Spleen (tissue), 7 donors: ENCODE data around the gene MEX3D.

ENCODE experiments used
- POLR2AphosphoS5 ChIP-seq, 3 donors: sonication (generic); formaldehyde crosslinking; IDR thresholded peaks; one replicate each; pipeline ENCODE4 v1.5.1; 2017; ENCODE audit warnings: antibody characterized with exemption in 3 of 3
- TF ChIP-seq, protein P1 (sequence below), 11 experiments: fragments of 200-600 bp in 7 of 11; fragments of 450-650 bp in 4 of 11; sonication (generic) in 4 of 11; IDR thresholded peaks in 8 of 11; conservative IDR thresholded peaks in 3 of 11; 1 replicate in 7 of 11; 2 replicates in 4 of 11; pipeline versions ENCODE4 v1.4.0 to v1.8.0; 2016 to 2021; ENCODE audit warnings: antibody characterized with exemption in 11 of 11, inconsistent platforms in 4 of 11, mild to moderate bottlenecking in 1 of 11
- donor health status: DM: no; HTN: no; CAD: no; lungs with moderate emphysema.
- donor health status: DM: no; HTN: no; CAD: no.
- donor health status: DM: no; HTN: no; CAD: no.

DNA sequence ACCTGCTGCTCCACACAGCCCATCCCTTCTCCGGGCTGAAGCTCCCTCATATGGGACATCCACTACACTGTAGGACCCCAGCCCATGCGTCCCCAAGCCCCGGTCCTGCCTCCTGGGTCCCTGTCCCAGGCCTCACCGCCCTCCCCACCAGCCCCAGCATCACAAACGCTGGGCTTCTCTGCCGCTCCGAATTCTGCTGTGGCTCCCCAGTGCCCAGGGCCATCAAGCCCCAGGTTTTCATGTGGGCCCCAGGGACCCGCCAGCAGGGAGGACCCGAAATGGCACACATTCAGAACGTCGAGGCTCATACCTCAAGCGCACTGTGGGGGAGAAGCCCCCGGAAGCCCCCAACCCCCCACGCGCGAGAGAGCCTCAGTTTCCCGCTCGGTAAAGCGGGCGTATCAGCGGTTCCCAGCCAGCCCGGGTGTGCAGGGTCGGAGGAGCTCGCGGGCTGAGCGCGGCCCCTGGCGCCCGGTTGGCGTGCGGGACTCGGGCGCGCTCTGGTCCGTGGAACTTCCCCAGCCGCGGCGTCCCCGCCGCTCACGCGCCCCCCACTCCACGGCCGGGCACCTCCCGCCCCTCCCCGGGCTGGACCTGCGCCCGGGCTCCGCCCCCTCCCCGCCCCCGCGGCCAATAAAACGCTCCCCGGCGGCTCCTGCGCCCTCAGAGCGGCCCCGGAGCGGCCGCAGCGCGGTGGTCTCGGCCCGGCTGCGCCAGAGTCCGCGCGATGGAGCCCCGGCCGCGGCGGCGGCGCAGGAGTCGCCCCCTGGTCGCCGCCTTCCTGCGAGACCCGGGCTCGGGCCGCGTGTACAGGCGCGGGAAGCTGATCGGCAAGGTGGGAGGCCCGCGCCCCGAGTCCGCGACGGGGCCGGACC, 44.5 kb downstream of the MEX3D start, which contains the start of gene PLK5:
- no peak for TF ChIP-seq POLR2AphosphoS5 (IDR thresholded peaks at IDR 0.05)
- TF ChIP-seq, protein P1, sequence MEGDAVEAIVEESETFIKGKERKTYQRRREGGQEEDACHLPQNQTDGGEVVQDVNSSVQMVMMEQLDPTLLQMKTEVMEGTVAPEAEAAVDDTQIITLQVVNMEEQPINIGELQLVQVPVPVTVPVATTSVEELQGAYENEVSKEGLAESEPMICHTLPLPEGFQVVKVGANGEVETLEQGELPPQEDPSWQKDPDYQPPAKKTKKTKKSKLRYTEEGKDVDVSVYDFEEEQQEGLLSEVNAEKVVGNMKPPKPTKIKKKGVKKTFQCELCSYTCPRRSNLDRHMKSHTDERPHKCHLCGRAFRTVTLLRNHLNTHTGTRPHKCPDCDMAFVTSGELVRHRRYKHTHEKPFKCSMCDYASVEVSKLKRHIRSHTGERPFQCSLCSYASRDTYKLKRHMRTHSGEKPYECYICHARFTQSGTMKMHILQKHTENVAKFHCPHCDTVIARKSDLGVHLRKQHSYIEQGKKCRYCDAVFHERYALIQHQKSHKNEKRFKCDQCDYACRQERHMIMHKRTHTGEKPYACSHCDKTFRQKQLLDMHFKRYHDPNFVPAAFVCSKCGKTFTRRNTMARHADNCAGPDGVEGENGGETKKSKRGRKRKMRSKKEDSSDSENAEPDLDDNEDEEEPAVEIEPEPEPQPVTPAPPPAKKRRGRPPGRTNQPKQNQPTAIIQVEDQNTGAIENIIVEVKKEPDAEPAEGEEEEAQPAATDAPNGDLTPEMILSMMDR (IDR thresholded peaks at IDR 0.05 in 8 of 11, conservative IDR thresholded peaks at IDR 0.05 in 3 of 11): no peak
